H9 (cell line): ENCODE data around the gene COMMD1. TPM values are rescaled to one million over a fixed set of nuclear protein-coding genes. Genes with fewer than 3 reads are reported as not detected.

Experiments
- DNase-seq: peaks from one replicate; pipeline ENCODE4 v3.0.0-alpha.2; 2017
- H2AFZ ChIP-seq: one replicate; pipeline ENCODE4 v1.6.1; 2013; ENCODE audit warnings: mild to moderate bottlenecking, low read length, control low read depth, moderate library complexity
- H2AK5ac ChIP-seq: 2 replicates; pipeline ENCODE4 v1.6.1; 2013; ENCODE audit warnings: low read length, control low read depth, mixed read lengths; ENCODE audit not compliant: insufficient read length
- H2BK120ac ChIP-seq: one replicate; pipeline ENCODE4 v1.6.1; 2013; ENCODE audit warnings: low read depth, mild to moderate bottlenecking, low read length, control low read depth, inconsistent platforms; ENCODE audit not compliant: poor library complexity, severe bottlenecking
- H2BK12ac ChIP-seq: 2 replicates; pipeline ENCODE4 v1.6.1; 2013; ENCODE audit warnings: low read length, control low read depth, mixed read lengths, low read depth; ENCODE audit not compliant: insufficient read length
- H2BK15ac ChIP-seq: 2 replicates; pipeline ENCODE4 v1.6.1; 2013; ENCODE audit warnings: low read depth, low read length, control low read depth
- H2BK20ac ChIP-seq: one replicate; pipeline ENCODE4 v1.6.1; 2013; ENCODE audit warnings: low read depth, mild to moderate bottlenecking, low read length, control low read depth, inconsistent platforms; ENCODE audit not compliant: poor library complexity, severe bottlenecking
- H2BK5ac ChIP-seq: 2 replicates; pipeline ENCODE4 v1.6.1; 2013; ENCODE audit warnings: low read length, control low read depth, mixed read lengths; ENCODE audit not compliant: insufficient read length
- H3K14ac ChIP-seq: 2 replicates; pipeline ENCODE4 v1.6.1; 2013; ENCODE audit warnings: low read length, control low read depth; ENCODE audit not compliant: insufficient read depth
- H3K18ac ChIP-seq: 2 replicates; pipeline ENCODE4 v1.6.1; 2013; ENCODE audit warnings: low read depth, mild to moderate bottlenecking, mixed read lengths, low read length, control low read depth; ENCODE audit not compliant: insufficient read length
- H3K23ac ChIP-seq: 2 replicates; pipeline ENCODE4 v1.6.1; 2013; ENCODE audit warnings: low read length, control low read depth, mixed read lengths, low read depth; ENCODE audit not compliant: insufficient read length
- H3K23me2 ChIP-seq: 2 replicates; pipeline ENCODE4 v1.6.1; 2013; ENCODE audit warnings: low read depth, mild to moderate bottlenecking, mixed read lengths, low read length, control low read depth; ENCODE audit not compliant: insufficient read length, poor library complexity, severe bottlenecking
- H3K27ac ChIP-seq: 2 replicates; pipeline ENCODE4 v1.5.1; 2013; ENCODE audit warnings: low read length, control low read depth, mixed read lengths, low read depth; ENCODE audit not compliant: insufficient read length
- H3K27me3 ChIP-seq: 2 replicates; pipeline ENCODE4 v1.6.1; 2013; ENCODE audit warnings: low read length, control low read depth, inconsistent platforms; ENCODE audit not compliant: insufficient read depth
- H3K4ac ChIP-seq: 2 replicates; pipeline ENCODE4 v1.6.1; 2013; ENCODE audit warnings: low read depth, mild to moderate bottlenecking, control low read depth, inconsistent platforms, low read length, moderate library complexity
- H3K4me1 ChIP-seq: 2 replicates; pipeline ENCODE4 v1.6.1; 2013; ENCODE audit warnings: low read length, control low read depth, inconsistent platforms; ENCODE audit not compliant: insufficient read depth
- H3K4me2 ChIP-seq: 2 replicates; pipeline ENCODE4 v1.6.1; 2013; ENCODE audit warnings: low read length, control low read depth, mixed read lengths; ENCODE audit not compliant: insufficient read length, insufficient read depth
- H3K56ac ChIP-seq: 2 replicates; pipeline ENCODE4 v1.6.1; 2013; ENCODE audit warnings: low read depth, mild to moderate bottlenecking, mixed read lengths, low read length, control low read depth; ENCODE audit not compliant: insufficient read length
- H3K79me1 ChIP-seq: 2 replicates; pipeline ENCODE4 v1.6.1; 2013; ENCODE audit warnings: low read depth, mild to moderate bottlenecking, moderate library complexity, low read length, control low read depth, inconsistent platforms; ENCODE audit not compliant: insufficient read depth, poor library complexity, severe bottlenecking
- H3K79me2 ChIP-seq: 2 replicates; pipeline ENCODE4 v1.6.1; 2013; ENCODE audit warnings: low read length, control low read depth, inconsistent platforms; ENCODE audit not compliant: insufficient read depth
- H3K9ac ChIP-seq: 2 replicates; pipeline ENCODE4 v1.6.1; 2013; ENCODE audit warnings: low read length, control low read depth, mixed read lengths; ENCODE audit not compliant: insufficient read length; ENCODE audit errors: extremely low read depth
- H3K9me3 ChIP-seq: one replicate; pipeline ENCODE4 v1.6.1; 2013; ENCODE audit warnings: low read depth, low read length, inconsistent platforms; ENCODE audit not compliant: control insufficient read depth
- H3T11ph ChIP-seq: one replicate; pipeline ENCODE4 v1.6.1; 2013; ENCODE audit warnings: mild to moderate bottlenecking, low read length, control low read depth, inconsistent platforms
- H4K20me1 ChIP-seq: one replicate; pipeline ENCODE4 v1.6.1; 2013; ENCODE audit not compliant: control insufficient read depth, insufficient read length, insufficient read depth
- H4K5ac ChIP-seq: 2 replicates; pipeline ENCODE4 v1.6.1; 2013; ENCODE audit warnings: low read depth, mild to moderate bottlenecking, mixed read lengths, low read length, control low read depth; ENCODE audit not compliant: insufficient read length
- H4K8ac ChIP-seq: replicated peaks from 2 replicates; pipeline ENCODE4 v1.6.1; 2013; ENCODE audit warnings: low read length, control low read depth, mixed read lengths, low read depth; ENCODE audit not compliant: insufficient read length
- H4K91ac ChIP-seq: 2 replicates; pipeline ENCODE4 v1.6.1; 2013; ENCODE audit warnings: low read depth, mild to moderate bottlenecking, moderate library complexity, mixed read lengths, low read length, control low read depth; ENCODE audit not compliant: insufficient read length
- H3K27ac Mint-ChIP-seq, 3 experiments: 2 replicates in 2 of 3; 3 replicates in 1 of 3; pipeline ENCODE4 v1.8.0; 2020 to 2021; ENCODE audit warnings: mixed read lengths in 3 of 3, mild to moderate bottlenecking in 1 of 3, moderate library complexity in 1 of 3
- H3K27me3 Mint-ChIP-seq: 2 replicates; pipeline ENCODE4 v1.8.0; 2021; ENCODE audit warnings: low read depth, mild to moderate bottlenecking, moderate library complexity, mixed read lengths
- H3K36me3 Mint-ChIP-seq, 3 experiments: 2 replicates in 2 of 3; 3 replicates in 1 of 3; pipeline ENCODE4 v1.8.0; 2020 to 2021; ENCODE audit warnings: low read depth in 3 of 3, mixed read lengths in 3 of 3; ENCODE audit not compliant: insufficient read depth in 1 of 3
- H3K4me1 Mint-ChIP-seq, 2 experiments: 2 replicates each; pipeline ENCODE4 v1.8.0; 2020; ENCODE audit warnings: mixed read lengths in 2 of 2
- H3K4me3 Mint-ChIP-seq, 2 experiments: 2 replicates in 1 of 2; 3 replicates in 1 of 2; pipeline ENCODE4 v1.8.0; 2020 to 2021; ENCODE audit warnings: mild to moderate bottlenecking in 2 of 2, mixed read lengths in 2 of 2, moderate library complexity in 1 of 2
- H3K9me3 Mint-ChIP-seq, 2 experiments: 2 replicates in 1 of 2; 3 replicates in 1 of 2; pipeline ENCODE4 v1.8.0; 2020; ENCODE audit warnings: mild to moderate bottlenecking in 2 of 2, mixed read lengths in 2 of 2, moderate library complexity in 1 of 2
- CTCF ChIP-seq: fragments of 200-600 bp; sonication (generic); conservative IDR thresholded peaks from 3 replicates; pipeline ENCODE4 v1.8.0; 2021; ENCODE audit warnings: antibody characterized with exemption, mild to moderate bottlenecking
- WGBS: extraction: QIAGEN DNeasy Blood & Tissue Kit; methylation state at CpG from one replicate; pipeline ENCODE4 v1.1.7; 2013; ENCODE audit warnings: missing lambda C conversion rate, low lambda C conversion rate, mixed read lengths; ENCODE audit not compliant: insufficient read length; ENCODE audit errors: extremely low coverage; 5-methylcytosine and 5-hydroxymethylcytosine counted together
- total RNA-seq: library from RNA; stranded (reverse); gene quantifications from 2 replicates; pipeline ENCODE4 v1.2.1, GENCODE V29; 2021

The COMMD1 gene
- total RNA-seq, 1 experiment from 2014 or later = 31.5 TPM

GRCh38 chr2:61877571-61878245, 27.8 kb upstream of the COMMD1 start:
- Histone ChIP-seq H3K18ac (no peak overlapping the region), H3K4me2 (no peak overlapping the region), H3K56ac (no peak overlapping the region), H3T11ph (no peak overlapping the region), H4K20me1 (no peaks in the 10 kb centered on the region), H3K23ac (no peak overlapping the region), H3K4me1 (no peaks in the 10 kb centered on the region), H2BK12ac (no peak overlapping the region), H3K9ac (no peak overlapping the region), H3K23me2 (no peaks in the 10 kb centered on the region), H3K79me1 (no peaks in the 10 kb centered on the region), H2BK120ac (no peak overlapping the region), H3K27ac (no peak overlapping the region), H4K8ac (no peak overlapping the region), H2BK20ac (no peak overlapping the region), H3K14ac (no peak overlapping the region), H2BK5ac (no peak overlapping the region), H3K4ac (no peak overlapping the region), H3K27me3 (no peaks in the 10 kb centered on the region), H2AK5ac (no peak overlapping the region), H4K5ac (no peak overlapping the region), H2BK15ac (no peak overlapping the region), H3K79me2 (no peaks in the 10 kb centered on the region), H3K9me3 (no peaks in the 10 kb centered on the region), H4K91ac (no peak overlapping the region), H2AFZ (no peak overlapping the region)
- no CpG with 5 or more reads among the region's 4 CpGs for WGBS
- Mint-ChIP-seq H3K27me3 (no peaks in the 10 kb centered on the region), H3K4me1 (no peaks in the 10 kb centered on the region), H3K36me3 (peaks cover 53 to 95% (median 86%) of the 10 kb centered on the region in 3 experiments; a peak in 6 of 7 replicates), H3K4me3 (no peak overlapping the region), H3K9me3 (no peaks in the 10 kb centered on the region), H3K27ac (no peak overlapping the region)
- DNase-seq = no peak
- TF ChIP-seq CTCF = no peak
